GM19023 (cell line): ENCODE measurements around the gene CSGALNACT2.
"Not testable (repeated sequence)": the region's sequence is repeated elsewhere in the genome, so short reads cannot be mapped to it uniquely, and the experiment has no call there.

Experiments
- ATAC-seq: cut with Tn5 transposase; IDR thresholded peaks from one replicate; pipeline ENCODE4 v1.9.1; 2021; ENCODE audit warnings: mild to moderate bottlenecking, moderate library complexity; ENCODE audit not compliant: unreplicated experiment

Gene CSGALNACT2

DNA sequence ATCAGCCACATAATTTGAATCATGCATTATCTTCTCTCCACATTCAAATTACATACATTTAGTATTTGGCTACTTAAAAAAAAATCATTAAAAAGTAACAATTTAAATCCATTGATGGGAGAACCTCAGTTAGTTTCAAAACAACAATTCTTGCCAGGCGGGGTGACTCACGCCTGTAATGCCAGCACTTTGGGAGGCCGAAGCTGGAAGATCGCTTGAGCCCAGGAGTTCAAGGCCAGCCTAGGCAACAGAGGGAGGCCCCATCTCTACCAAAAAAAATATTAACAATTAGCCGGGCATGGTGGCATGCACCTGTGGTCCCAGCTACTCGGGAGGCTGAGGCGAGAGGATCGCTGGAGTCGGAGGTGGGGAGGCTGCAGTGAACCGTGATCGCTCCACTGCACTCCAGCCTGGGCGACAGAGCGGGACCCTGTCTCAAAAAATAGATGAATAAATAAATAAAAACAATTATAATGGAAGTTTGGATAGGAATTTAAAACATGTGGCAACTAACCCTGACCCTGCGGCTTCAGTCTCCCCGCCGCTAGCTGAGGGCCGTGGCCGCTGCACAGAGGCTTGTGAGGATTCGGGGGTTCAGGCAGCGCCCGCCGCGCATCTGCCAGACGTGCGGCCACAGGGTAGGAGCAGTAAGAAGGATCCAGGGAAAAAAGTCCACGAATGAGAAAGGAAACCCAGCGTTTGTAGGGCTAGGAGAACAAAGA lies 1.1 kb upstream of the CSGALNACT2 start:
- ATAC-seq, result no peak

DNA sequence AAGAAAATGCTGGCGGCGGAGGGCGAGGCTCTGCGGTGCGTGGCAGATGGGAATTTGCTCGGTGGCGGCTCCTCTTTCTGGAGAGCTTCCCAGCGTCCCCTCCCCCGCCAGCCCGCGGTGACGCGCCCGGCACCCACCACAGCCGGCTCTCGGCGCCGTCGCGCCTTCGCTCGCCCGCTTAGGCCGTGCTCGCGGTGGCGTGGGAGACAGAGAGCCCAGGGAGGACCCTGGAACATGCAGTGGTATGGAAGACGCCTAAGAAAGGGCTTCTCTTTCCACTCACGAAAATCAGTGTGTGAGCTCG lies 576 bp upstream of the CSGALNACT2 start:
- ATAC-seq, result peak; percentile 38

DNA sequence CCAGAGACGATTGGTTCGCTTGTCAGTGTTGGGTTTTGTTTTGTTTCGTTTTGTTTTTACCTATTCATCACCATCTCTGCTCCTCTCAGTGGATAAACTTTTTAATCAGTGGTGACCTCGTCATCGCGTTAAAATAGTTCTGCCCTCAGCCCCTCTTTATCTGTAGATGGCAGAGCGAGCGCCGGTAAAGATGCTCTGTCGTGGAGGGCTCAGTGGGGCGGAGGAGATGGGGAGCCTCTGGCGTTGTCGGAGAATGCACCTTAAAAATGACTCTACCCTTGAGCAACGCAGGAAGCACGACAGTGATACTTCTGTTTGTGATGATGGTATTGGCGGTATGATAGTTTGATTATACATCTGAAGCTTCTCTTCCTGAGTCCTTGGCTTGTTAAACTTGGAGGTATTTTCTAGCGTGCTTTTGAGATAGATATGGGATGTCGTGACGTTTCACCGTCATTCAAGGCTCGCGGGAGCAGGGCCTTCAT lies 554 bp downstream of the CSGALNACT2 start:
- ATAC-seq, result peak; percentile 44

DNA sequence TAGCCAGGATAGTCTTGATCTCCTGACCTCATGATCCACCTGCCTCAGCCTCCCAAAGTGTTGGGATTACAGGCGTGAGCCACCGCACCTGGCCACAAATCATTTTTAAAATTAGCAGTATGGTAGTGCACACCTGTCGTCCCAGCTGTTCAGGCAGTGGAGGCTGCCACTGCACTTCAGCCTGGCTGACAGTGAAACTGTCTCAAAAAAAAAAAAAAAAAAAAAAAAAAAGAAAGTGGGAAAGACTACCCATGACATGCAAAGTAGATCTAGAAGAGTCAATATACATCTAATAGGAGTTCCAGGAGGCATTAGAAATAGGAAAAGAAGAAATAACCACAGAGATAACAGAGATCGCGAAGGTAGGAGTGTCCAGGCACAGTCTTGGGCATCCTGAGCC lies 3.2 kb downstream of the CSGALNACT2 start:
- ATAC-seq, result no peak

GRCh38 chr10:43145311-43145710 lies 7.1 kb downstream of the CSGALNACT2 start:
- ATAC-seq, result no peak

GRCh38 chr10:43145936-43146335 lies 7.7 kb downstream of the CSGALNACT2 start:
- not testable (repeated sequence) for ATAC-seq

GRCh38 chr10:43151371-43151770 lies 13.1 kb downstream of the CSGALNACT2 start:
- ATAC-seq, result no peak

GRCh38 chr10:43153901-43154300 lies 15.7 kb downstream of the CSGALNACT2 start:
- ATAC-seq, result no peak

- no peak for ATAC-seq
Measured at GRCh38 chr10:43155221-43155620, 17.0 kb downstream of the CSGALNACT2 start.

GRCh38 chr10:43155741-43156140 lies 17.5 kb downstream of the CSGALNACT2 start:
- no peak for ATAC-seq

GRCh38 chr10:43156590-43157341 lies 18.5 kb downstream of the CSGALNACT2 start:
- no peak for ATAC-seq

DNA sequence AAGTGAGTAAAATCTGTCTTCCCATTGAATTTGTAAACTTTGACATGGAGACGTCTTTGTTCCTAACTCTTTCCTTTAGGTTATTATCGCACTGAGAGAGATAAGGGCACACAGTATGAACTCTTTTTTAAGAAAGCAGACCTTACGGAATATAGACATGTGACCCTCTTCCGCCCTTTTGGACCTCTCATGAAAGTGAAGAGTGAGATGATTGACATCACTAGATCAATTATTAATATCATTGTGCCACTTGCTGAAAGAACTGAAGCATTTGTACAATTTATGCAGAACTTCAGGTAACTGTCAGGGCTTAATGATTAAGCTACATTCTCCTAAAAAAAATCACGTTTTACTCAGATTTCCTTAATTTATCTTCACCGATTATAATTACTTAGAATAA lies 20.4 kb downstream of the CSGALNACT2 start:
- ATAC-seq, result no peak

GRCh38 chr10:43160046-43160920 lies 22.0 kb downstream of the CSGALNACT2 start:
- peak; percentile 46 for ATAC-seq

- ATAC-seq, result peak; percentile 68
Measured at GRCh38 chr10:43160921-43161255, 22.6 kb downstream of the CSGALNACT2 start.

DNA sequence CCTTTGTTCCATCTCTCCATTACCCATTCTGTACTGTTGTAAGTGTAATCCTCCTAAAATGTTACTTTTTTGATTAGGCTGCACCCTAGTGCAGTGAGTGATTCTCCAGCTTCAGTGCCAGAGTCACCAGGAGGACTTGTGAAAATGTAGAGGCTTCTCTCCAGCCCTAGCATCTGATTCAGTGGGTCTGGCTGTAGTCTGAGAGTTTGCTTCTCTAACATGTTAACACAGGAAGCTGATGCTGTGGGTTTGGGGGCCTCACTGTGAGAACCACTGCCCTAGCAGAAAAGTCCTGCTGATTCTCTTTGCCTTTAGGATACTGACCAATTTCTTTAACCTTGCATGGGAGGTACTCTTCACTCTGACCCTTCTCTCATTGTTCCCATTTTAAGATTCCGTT lies 24.4 kb downstream of the CSGALNACT2 start:
- ATAC-seq, result no peak

- no peak for ATAC-seq
Measured at GRCh38 chr10:43166207-43166879, 28.1 kb downstream of the CSGALNACT2 start.

GRCh38 chr10:43166880-43167497 lies 28.7 kb downstream of the CSGALNACT2 start:
- peak; percentile 78 for ATAC-seq

- ATAC-seq, result no peak
Measured at GRCh38 chr10:43167498-43167889, 29.2 kb downstream of the CSGALNACT2 start.

GRCh38 chr10:43170491-43170890 lies 32.2 kb downstream of the CSGALNACT2 start:
- ATAC-seq, result no peak

GRCh38 chr10:43172645-43173044 lies 34.4 kb downstream of the CSGALNACT2 start:
- no peak for ATAC-seq

DNA sequence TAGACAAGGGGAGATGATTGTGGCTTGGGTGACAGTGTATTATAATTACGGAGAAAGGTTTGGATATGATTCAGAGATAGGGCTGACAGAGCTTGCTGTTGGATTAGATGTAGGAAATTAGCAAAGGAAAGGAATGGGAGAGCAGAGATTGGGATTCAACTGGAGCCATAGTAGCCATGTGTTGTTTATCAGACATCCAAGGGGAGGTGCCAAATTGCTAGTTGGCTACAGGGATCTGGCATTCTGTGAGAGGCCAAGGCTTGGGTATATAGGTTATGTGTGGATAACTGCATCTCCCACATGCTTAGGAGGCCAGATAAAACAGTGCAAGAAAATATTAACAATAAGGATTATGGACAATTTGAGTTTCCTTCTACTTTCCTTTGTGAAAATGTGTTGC lies 34.9 kb downstream of the CSGALNACT2 start:
- no peak for ATAC-seq
